GM18526 (cell line): ENCODE data around the gene FBH1.

Source experiments
- POLR2A ChIP-seq: IDR thresholded peaks from 3 replicates; pipeline ENCODE4 v1.6.1; 2011; ENCODE audit not compliant: insufficient read length; ENCODE audit errors: extremely low read depth

FBH1 gene

GRCh38 chr10:5897053-5897340 is 7.0 kb downstream of the FBH1 start:
- no peak for TF ChIP-seq POLR2A

- TF ChIP-seq POLR2A, result no peak
Measured at GRCh38 chr10:5897504-5897903, 7.5 kb downstream of the FBH1 start.

- TF ChIP-seq POLR2A, result no peak
Measured at GRCh38 chr10:5898163-5898562, 8.1 kb downstream of the FBH1 start.

GRCh38 chr10:5900247-5900646 is 10.2 kb downstream of the FBH1 start:
- no peak for TF ChIP-seq POLR2A

GRCh38 chr10:5902511-5903274 is 12.7 kb downstream of the FBH1 start:
- TF ChIP-seq POLR2A, result no peak

- no peak for TF ChIP-seq POLR2A
Measured at GRCh38 chr10:5903563-5903962, 13.5 kb downstream of the FBH1 start.

- TF ChIP-seq POLR2A, result no peak
Measured at GRCh38 chr10:5904227-5904626, 14.2 kb downstream of the FBH1 start.

- TF ChIP-seq POLR2A, result no peak
Measured at GRCh38 chr10:5905854-5906507, 15.9 kb downstream of the FBH1 start.

GRCh38 chr10:5906651-5907050 is 16.6 kb downstream of the FBH1 start:
- TF ChIP-seq POLR2A, result no peak

- no peak for TF ChIP-seq POLR2A
Measured at GRCh38 chr10:5910323-5911100, 20.5 kb downstream of the FBH1 start.

GRCh38 chr10:5911670-5912069 is 21.6 kb downstream of the FBH1 start:
- TF ChIP-seq POLR2A, result no peak

- no peak for TF ChIP-seq POLR2A
Measured at GRCh38 chr10:5913736-5914135, 23.7 kb downstream of the FBH1 start.

- TF ChIP-seq POLR2A, result no peak
Measured at GRCh38 chr10:5915451-5915850, 25.4 kb downstream of the FBH1 start.

- no peak for TF ChIP-seq POLR2A
Measured at GRCh38 chr10:5917305-5917704, 27.3 kb downstream of the FBH1 start.

- no peak for TF ChIP-seq POLR2A
Measured at GRCh38 chr10:5918763-5919162, 28.7 kb downstream of the FBH1 start.

- TF ChIP-seq POLR2A, result no peak
Measured at GRCh38 chr10:5919568-5919967, 29.5 kb downstream of the FBH1 start.

- no peak for TF ChIP-seq POLR2A
Measured at GRCh38 chr10:5921746-5922145, 31.7 kb downstream of the FBH1 start.

- TF ChIP-seq POLR2A, result no peak
Measured at GRCh38 chr10:5924889-5925288, 34.8 kb downstream of the FBH1 start.
